HG02852 (cell line): ENCODE results near the gene PCDHA1.
"Not testable (repeated sequence)": the region's sequence is repeated elsewhere in the genome, so short reads cannot be mapped to it uniquely, and the experiment has no call there.

Source experiments
- ATAC-seq: cut with Tn5 transposase; IDR thresholded peaks from one replicate; pipeline ENCODE4 v1.9.1; 2021; ENCODE audit warnings: mild to moderate bottlenecking, moderate library complexity; ENCODE audit not compliant: unreplicated experiment

PCDHA1 gene

GRCh38 chr5:140849831-140850634 is 64.1 kb downstream of the PCDHA1 start:
- not testable (repeated sequence) for ATAC-seq

GRCh38 chr5:140855772-140856674 is 70.1 kb downstream of the PCDHA1 start, which contains the start of gene PCDHA10:
TSS of gene PCDHA10 (plus strand) at chr5:140855897. CDS start at chr5:140856049, 152 bp downstream.
- no peak for ATAC-seq

- ATAC-seq = no peak
Measured at GRCh38 chr5:140857177-140857986, 71.4 kb downstream of the PCDHA1 start.

GRCh38 chr5:140857987-140858240 is 72.0 kb downstream of the PCDHA1 start:
- ATAC-seq = no peak

GRCh38 chr5:140862441-140863295 is 76.7 kb downstream of the PCDHA1 start:
- no peak for ATAC-seq

- no peak for ATAC-seq
Measured at GRCh38 chr5:140868721-140869554, 83.0 kb downstream of the PCDHA1 start, which contains the start of gene PCDHA11. TSS of gene PCDHA11 (plus strand) at chr5:140868957. CDS start at chr5:140869104, 147 bp downstream.

DNA sequence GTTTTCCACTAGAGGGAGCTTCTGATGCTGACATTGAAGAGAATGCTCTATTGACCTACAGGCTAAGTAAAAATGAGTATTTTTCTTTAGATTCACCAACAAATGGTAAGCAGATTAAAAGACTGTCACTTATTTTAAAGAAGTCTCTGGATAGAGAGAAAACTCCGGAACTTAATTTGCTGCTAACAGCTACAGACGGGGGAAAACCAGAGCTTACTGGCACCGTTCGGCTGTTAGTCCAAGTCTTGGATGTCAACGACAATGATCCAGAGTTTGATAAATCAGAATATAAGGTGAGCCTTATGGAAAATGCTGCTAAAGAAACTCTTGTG is 83.6 kb downstream of the PCDHA1 start:
- no peak for ATAC-seq

GRCh38 chr5:140870221-140871201 is 84.6 kb downstream of the PCDHA1 start:
- no peak for ATAC-seq

- ATAC-seq = no peak
Measured at GRCh38 chr5:140875085-140876065, 89.4 kb downstream of the PCDHA1 start, which contains the start of gene PCDHA12. TSS of gene PCDHA12 (plus strand) at chr5:140875308. CDS start at chr5:140875473, 165 bp downstream.

- not testable (repeated sequence) for ATAC-seq
Measured at GRCh38 chr5:140876541-140877261, 90.8 kb downstream of the PCDHA1 start.

DNA sequence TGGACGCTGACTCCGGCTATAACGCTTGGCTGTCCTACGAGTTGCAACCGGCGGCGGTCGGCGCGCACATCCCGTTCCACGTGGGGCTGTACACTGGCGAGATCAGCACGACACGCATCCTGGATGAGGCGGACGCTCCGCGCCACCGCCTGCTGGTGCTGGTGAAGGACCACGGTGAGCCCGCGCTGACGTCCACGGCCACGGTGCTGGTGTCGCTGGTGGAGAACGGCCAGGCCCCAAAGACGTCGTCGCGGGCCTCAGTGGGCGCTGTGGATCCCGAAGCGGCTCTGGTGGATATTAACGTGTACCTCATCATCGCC is 91.3 kb downstream of the PCDHA1 start:
- no peak for ATAC-seq

- ATAC-seq = no peak
Measured at GRCh38 chr5:140881889-140882590, 96.1 kb downstream of the PCDHA1 start, which contains the start of gene PCDHA13. TSS of gene PCDHA13 (plus strand) at chr5:140882124. CDS start at chr5:140882269, 145 bp downstream.

GRCh38 chr5:140882591-140882899 is 96.6 kb downstream of the PCDHA1 start:
- no peak for ATAC-seq

- no peak for ATAC-seq
Measured at GRCh38 chr5:140883373-140883772, 97.4 kb downstream of the PCDHA1 start.

DNA sequence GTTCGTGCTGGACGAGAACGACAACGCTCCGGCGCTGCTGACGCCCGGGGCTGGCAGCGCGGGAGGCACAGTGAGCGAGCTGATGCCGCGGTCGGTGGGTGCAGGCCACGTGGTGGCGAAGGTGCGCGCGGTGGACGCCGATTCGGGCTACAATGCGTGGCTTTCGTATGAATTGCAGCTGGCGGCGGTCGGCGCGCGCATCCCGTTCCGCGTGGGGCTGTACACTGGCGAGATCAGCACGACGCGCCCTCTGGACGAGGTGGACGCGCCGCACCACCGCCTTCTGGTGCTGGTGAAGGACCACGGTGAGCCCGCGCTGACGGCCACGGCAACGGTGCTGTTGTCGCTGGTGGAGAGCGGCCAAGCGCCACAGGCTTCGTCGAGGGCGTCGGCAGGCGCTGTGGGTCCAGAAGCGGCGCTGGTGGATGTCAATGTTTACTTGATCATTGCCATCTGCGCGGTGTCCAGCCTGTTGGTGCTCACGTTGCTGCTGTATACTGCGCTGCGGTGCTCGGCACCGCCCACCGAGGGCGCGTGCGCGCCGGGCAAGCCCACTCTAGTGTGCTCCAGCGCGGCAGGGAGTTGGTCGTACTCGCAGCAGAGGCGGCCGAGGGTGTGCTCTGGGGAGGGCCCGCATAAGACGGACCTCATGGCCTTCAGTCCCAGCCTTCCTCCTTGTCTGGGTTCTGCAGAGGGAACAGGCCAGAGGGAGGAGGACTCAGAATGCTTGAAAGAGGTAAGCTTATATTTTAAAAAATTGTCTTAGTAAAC is 98.2 kb downstream of the PCDHA1 start:
- no peak for ATAC-seq
